Type B pancreatic cell (in vitro differentiated cells): ENCODE data around the gene IGSF3. TPM values are rescaled to one million over a fixed set of nuclear protein-coding genes. Genes with fewer than 3 reads are reported as not detected.
"Not testable (repeated sequence)": the region's sequence is repeated elsewhere in the genome, so short reads cannot be mapped to it uniquely, and the experiment has no call there.

ENCODE experiments used
- DNase-seq: peaks from one replicate; pipeline ENCODE4 v3.0.0; 2021; ENCODE audit warnings: mixed read lengths; ENCODE audit not compliant: unreplicated experiment; ENCODE audit errors: extremely low spot score
- H3K27ac Mint-ChIP-seq: 2 replicates; pipeline ENCODE4 v1.8.0; 2021; ENCODE audit warnings: mild to moderate bottlenecking, mixed read lengths
- H3K27me3 Mint-ChIP-seq: 2 replicates; pipeline ENCODE4 v1.8.0; 2021; ENCODE audit warnings: mixed read lengths
- H3K36me3 Mint-ChIP-seq: 2 replicates; pipeline ENCODE4 v1.8.0; 2021; ENCODE audit warnings: mixed read lengths
- H3K4me1 Mint-ChIP-seq: one replicate; pipeline ENCODE4 v1.8.0; 2021; ENCODE audit warnings: mixed read lengths; ENCODE audit not compliant: unreplicated experiment
- H3K4me3 Mint-ChIP-seq: 2 replicates; pipeline ENCODE4 v1.8.0; 2021; ENCODE audit warnings: mild to moderate bottlenecking, mixed read lengths
- H3K9me3 Mint-ChIP-seq: 2 replicates; pipeline ENCODE4 v1.8.0; 2021; ENCODE audit warnings: mixed read lengths
- CTCF ChIP-seq: fragments of 200-600 bp; sonication (generic); conservative IDR thresholded peaks from 2 replicates; pipeline ENCODE4 v1.5.0; 2021; ENCODE audit warnings: antibody characterized with exemption, mild to moderate bottlenecking
- total RNA-seq: library from RNA; stranded (reverse); gene quantifications from 2 replicates; pipeline ENCODE4 v1.2.1, GENCODE V29; 2021; ENCODE audit warnings: low replicate concordance

Gene IGSF3
- total RNA-seq, 1 donor from 2014 or later = 42.9 TPM

DNA sequence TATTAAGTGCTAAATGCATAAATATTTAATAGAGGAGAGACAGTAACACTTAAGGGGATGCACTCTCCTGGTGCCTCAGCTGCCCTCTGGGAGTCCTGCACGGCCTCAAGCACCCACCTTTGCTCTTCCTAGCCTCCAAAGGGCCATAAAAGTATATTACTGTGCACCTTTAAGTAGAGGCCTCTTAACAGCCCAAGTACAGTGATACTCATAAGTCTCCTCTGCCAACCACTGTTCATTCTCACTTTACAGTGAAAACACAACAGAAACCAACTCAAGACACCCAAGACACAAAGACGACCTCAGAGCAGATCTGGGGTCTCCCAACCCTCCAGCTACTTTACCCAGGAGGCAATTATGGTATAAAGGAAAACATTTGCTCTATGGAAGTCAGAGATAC is 70.1 kb downstream of the IGSF3 start:
- H3K36me3 Mint-ChIP-seq, H3K9me3 Mint-ChIP-seq, H3K4me3 Mint-ChIP-seq, H3K27me3 Mint-ChIP-seq, DNase-seq: not testable (repeated sequence)
- Mint-ChIP-seq H3K27ac (peak overlapping the region; percentile 8), H3K4me1 (peaks cover 19% of the 10 kb centered on the region)

- H3K36me3 Mint-ChIP-seq, DNase-seq, H3K4me3 Mint-ChIP-seq, H3K9me3 Mint-ChIP-seq, H3K27me3 Mint-ChIP-seq, H3K27ac Mint-ChIP-seq: not testable (repeated sequence)
- peaks cover 25% of the 10 kb centered on the region for H3K4me1 Mint-ChIP-seq
Measured at GRCh38 chr1:116596742-116597307, 70.7 kb downstream of the IGSF3 start.

- peak; percentile 74 for TF ChIP-seq CTCF
- not testable (repeated sequence) for DNase-seq, H3K9me3 Mint-ChIP-seq, H3K27ac Mint-ChIP-seq, H3K27me3 Mint-ChIP-seq, H3K36me3 Mint-ChIP-seq
- H3K4me3 Mint-ChIP-seq = peak overlapping the region; percentile 61
- peaks cover 25% of the 10 kb centered on the region for H3K4me1 Mint-ChIP-seq
Measured at GRCh38 chr1:116595946-116596741, 71.4 kb downstream of the IGSF3 start.

DNA sequence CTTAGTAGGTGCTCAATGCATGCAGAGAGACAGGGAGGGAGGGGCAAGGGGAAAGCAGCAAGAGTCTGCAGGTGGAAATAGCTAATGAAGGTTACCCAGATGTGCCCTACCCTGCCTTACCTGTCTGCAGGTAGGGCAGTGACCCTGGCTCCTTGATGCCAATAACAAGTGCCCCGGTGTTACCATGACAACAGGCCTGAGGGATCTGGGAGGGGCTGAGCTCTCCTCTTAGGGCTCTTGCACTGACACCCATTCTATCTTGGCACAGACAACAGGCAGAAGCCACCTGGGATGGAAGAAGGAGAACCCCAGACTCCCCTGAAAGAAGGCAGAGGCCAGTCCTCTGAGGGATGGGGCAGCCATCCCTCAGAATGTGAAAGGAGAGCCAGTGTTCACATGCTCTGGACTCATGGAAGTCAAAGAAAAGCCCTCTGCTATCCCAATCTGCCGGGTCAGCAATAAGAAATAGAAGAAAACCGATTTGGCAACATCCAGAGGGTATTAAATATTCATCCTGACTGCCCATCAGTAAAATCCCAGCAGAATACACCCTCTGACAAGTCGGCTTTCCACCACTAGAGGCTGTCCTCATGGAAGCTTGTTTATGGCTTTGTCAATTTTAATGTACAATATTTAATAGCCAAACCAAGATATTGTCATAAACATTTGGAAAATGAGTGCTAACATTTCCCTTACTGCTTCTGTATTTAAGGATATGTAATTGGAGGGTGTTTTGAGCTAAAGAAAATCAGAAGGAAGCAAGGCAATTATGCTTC is 72.3 kb downstream of the IGSF3 start:
- not testable (repeated sequence) for H3K9me3 Mint-ChIP-seq, H3K4me3 Mint-ChIP-seq, DNase-seq, H3K27me3 Mint-ChIP-seq, H3K27ac Mint-ChIP-seq, H3K36me3 Mint-ChIP-seq
- peak; percentile 63 for TF ChIP-seq CTCF
- peaks cover 25% of the 10 kb centered on the region for H3K4me1 Mint-ChIP-seq

- DNase-seq, H3K4me3 Mint-ChIP-seq, H3K27me3 Mint-ChIP-seq, H3K27ac Mint-ChIP-seq, H3K36me3 Mint-ChIP-seq, H3K9me3 Mint-ChIP-seq: not testable (repeated sequence)
- peaks cover 33% of the 10 kb centered on the region for H3K4me1 Mint-ChIP-seq
Measured at GRCh38 chr1:116593977-116594376, 73.6 kb downstream of the IGSF3 start.

GRCh38 chr1:116593401-116593800 is 74.1 kb downstream of the IGSF3 start:
- H3K27ac Mint-ChIP-seq, H3K36me3 Mint-ChIP-seq, H3K4me3 Mint-ChIP-seq, H3K9me3 Mint-ChIP-seq, DNase-seq, H3K27me3 Mint-ChIP-seq: not testable (repeated sequence)
- peaks cover 33% of the 10 kb centered on the region for H3K4me1 Mint-ChIP-seq

- Mint-ChIP-seq H3K36me3 (peaks cover 18% of the 10 kb centered on the region), H3K4me1 (peaks cover 40% of the 10 kb centered on the region), H3K4me3 (peak overlapping the region; percentile 40), H3K27ac (peak overlapping the region; percentile 66)
- DNase-seq, H3K27me3 Mint-ChIP-seq, H3K9me3 Mint-ChIP-seq: not testable (repeated sequence)
Measured at GRCh38 chr1:116591951-116592605, 75.5 kb downstream of the IGSF3 start.

DNA sequence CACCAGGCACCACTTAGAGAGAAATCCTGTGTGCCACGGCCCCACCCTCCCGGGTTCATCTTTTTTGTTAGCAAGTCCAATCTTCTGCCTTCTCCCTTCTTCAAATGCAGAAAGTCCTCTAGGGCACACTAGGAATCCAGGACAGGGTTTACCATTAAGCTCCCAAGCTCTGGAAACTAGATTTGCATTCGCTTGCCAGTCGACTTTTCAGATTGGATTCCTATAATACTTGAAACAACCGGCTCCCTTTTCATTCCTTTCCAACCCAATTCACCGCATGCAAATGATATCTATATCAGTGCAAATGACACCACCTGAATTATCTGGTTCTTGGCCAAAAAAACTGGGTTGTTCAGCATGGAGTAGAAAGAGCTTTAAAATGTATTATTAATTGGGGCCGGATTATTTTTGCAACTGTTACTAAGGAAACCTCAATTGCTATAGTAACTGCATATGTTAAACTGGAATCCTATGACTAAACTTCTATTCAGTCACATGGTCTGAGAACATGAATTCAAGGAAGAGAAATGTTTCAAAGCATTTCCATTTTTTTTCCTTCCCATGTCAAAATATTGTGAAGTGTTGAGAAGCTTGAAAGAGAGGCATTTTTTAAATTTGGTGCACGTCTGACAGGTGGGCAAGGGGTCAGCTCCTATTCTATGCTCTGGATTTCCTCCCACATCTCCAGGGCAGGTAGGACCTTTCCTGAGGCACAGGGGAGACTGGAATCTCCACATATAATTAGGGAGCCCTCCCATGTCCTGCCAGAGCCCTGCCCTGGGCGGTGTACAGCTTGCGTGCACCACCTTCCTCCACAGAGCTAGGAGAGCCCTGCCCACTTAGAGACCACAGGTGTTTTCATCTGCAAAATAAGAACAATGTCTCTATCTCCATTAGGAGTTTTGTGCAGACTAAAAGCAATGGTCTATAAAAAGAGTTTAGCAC is 76.3 kb downstream of the IGSF3 start:
- not testable (repeated sequence) for H3K27me3 Mint-ChIP-seq, H3K9me3 Mint-ChIP-seq, DNase-seq, H3K4me3 Mint-ChIP-seq
- Mint-ChIP-seq H3K36me3 (peaks cover 18% of the 10 kb centered on the region), H3K27ac (peak overlapping the region; percentile 52), H3K4me1 (peaks cover 46% of the 10 kb centered on the region)

GRCh38 chr1:116590359-116591005 is 77.1 kb downstream of the IGSF3 start:
- H3K27me3 Mint-ChIP-seq, DNase-seq, H3K9me3 Mint-ChIP-seq, H3K4me3 Mint-ChIP-seq, H3K27ac Mint-ChIP-seq: not testable (repeated sequence)
- peaks cover 42% of the 10 kb centered on the region for H3K4me1 Mint-ChIP-seq
- peaks cover 18% of the 10 kb centered on the region for H3K36me3 Mint-ChIP-seq

DNA sequence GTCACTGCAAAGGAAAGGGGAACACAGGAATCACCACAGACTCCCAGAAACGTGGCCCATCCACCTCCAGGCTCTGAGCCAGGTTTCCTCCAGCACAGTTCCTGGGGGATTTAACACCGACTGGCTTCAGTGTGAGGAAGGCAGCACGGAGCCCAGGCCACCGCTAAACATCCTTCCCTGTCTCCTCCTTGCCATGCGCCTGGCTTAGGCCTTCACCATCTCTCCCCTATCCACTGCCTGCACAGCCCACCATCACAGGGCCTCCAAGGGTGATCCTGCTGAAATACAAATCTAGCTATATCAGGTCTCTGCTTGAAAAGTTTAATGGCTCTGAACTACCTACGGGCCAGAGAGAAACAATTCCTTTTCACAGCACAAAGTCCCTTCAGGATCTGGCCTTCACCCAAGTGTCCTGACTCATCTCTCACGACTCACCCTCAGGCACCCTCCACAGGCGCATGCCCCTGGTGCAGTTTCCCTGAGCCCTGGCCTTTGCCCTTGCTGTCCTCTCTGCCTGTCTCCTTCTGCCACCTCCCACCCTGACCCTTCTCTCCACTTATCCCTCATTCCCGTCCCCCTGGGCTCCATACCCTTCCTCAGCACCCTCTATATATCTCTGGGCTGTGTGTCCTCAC is 78.3 kb downstream of the IGSF3 start:
- DNase-seq, H3K27me3 Mint-ChIP-seq, H3K9me3 Mint-ChIP-seq: not testable (repeated sequence)
- H3K4me1 Mint-ChIP-seq = peaks cover 41% of the 10 kb centered on the region
- peak overlapping the region; percentile 57 for H3K27ac Mint-ChIP-seq
- H3K4me3 Mint-ChIP-seq = peak overlapping the region; percentile 29
- peaks cover 18% of the 10 kb centered on the region for H3K36me3 Mint-ChIP-seq
